Left hindlimb (tissue), 1 donor: Measurements from ENCODE around the gene MAPK14.

Experiments
- DNase-seq: peaks from one replicate; pipeline ENCODE4 v3.0.0-alpha.2; 2018

MAPK14 gene

GRCh38 chr6:36139991-36140710 lies 112.5 kb downstream of the MAPK14 start:
- no peak for DNase-seq

- DNase-seq, result no peak
Observed at GRCh38 chr6:36141091-36141490, 113.5 kb downstream of the MAPK14 start.

GRCh38 chr6:36141961-36142360 lies 114.4 kb downstream of the MAPK14 start:
- DNase-seq, result no peak

GRCh38 chr6:36142971-36143838 lies 115.6 kb downstream of the MAPK14 start:
- no peak for DNase-seq

GRCh38 chr6:36145495-36145894 lies 117.9 kb downstream of the MAPK14 start:
- DNase-seq, result no peak

- no peak for DNase-seq
Observed at GRCh38 chr6:36147294-36147693, 119.7 kb downstream of the MAPK14 start.

- DNase-seq, result no peak
Observed at GRCh38 chr6:36149476-36149875, 121.9 kb downstream of the MAPK14 start.

- no peak for DNase-seq
Observed at GRCh38 chr6:36150283-36150682, 122.7 kb downstream of the MAPK14 start.

- DNase-seq, result no peak
Observed at GRCh38 chr6:36154286-36154685, 126.7 kb downstream of the MAPK14 start.

GRCh38 chr6:36155662-36156061 lies 128.1 kb downstream of the MAPK14 start:
- DNase-seq, result no peak

- no peak for DNase-seq
Observed at GRCh38 chr6:36160147-36160760, 132.6 kb downstream of the MAPK14 start.
